HG02678 (cell line): ENCODE results near the gene TMEM208.

ENCODE experiments used
- ATAC-seq: cut with Tn5 transposase; IDR thresholded peaks from one replicate; pipeline ENCODE4 v1.9.1; 2021; ENCODE audit warnings: mild to moderate bottlenecking, moderate library complexity; ENCODE audit not compliant: unreplicated experiment

The TMEM208 gene

DNA sequence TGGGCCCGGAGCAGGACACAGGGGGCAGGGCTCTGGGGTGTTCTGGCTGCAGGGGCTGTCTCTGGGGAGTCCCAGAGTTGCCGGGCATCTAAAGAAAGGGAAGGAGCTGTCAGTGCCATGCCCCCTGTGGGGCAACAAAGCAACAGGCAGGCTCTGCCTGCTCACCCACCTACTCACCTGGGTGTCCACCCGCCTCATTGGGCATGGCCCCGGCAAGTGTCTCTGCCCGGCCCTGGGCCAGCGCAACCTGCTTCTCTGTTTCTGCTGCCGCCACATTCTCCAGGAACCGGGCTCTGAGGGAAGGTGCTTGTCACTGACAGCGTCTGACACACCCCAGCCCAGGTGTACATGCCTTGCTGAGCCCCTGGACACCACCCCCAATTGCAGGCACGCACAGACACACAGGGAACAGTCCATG is 7.3 kb downstream of the TMEM208 start:
- ATAC-seq = no peak

DNA sequence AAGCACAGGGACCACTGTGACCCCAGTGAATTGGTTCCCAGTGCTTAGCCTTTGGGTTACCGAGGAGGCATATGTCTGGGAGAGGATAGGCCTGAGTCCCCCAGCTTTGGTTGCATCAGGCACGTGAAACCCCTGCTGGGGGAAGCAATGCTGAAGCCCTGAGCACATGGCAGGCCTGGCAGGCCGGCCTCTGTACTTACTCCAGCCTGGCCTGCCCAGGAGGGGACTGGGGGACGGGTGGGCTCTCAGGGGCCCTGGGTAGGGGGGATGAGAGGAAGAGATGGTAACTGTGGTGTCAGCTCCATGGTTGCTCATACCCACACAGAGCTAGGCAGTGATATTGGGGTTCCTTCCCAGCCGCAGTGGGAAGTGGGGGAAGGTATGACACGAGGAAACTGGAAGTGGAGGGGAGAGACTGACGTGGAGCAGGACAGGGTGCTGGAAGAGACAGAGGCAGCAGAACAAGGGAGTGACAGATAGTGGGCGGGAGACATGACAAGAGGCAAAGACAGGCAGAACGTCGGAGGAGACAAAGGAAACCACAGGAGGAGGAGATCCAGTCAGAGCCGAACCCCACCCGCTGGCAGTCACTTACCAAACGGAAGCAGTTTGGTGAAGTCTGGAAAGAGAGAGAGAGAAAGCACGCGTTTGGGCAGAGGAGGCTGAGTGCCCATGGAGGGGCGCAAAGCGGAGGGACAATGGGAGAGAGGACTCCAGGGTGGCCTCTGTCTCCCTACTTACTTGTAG is 9.1 kb downstream of the TMEM208 start:
- ATAC-seq = no peak

GRCh38 chr16:67236563-67237395 is 9.8 kb downstream of the TMEM208 start:
- no peak for ATAC-seq

GRCh38 chr16:67237396-67238277 is 10.7 kb downstream of the TMEM208 start:
- ATAC-seq = no peak

DNA sequence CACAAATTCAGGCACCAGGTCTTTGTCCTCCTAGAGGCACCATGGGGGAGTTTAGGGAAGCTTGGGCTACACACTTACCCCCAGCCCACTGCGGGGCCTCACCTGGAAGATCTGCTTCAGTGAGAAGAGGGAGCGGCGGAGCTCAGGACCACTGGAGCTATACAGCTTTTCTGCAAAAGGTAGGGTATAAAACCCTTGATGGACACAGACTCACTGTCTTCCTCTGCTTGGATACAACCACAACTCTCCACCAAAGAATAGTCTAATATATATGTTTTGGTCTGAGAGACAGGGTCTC is 11.3 kb downstream of the TMEM208 start:
- ATAC-seq = no peak

- ATAC-seq = no peak
Measured at GRCh38 chr16:67238806-67239470, 12.0 kb downstream of the TMEM208 start.

GRCh38 chr16:67240506-67240905 is 13.6 kb downstream of the TMEM208 start:
- ATAC-seq = no peak

DNA sequence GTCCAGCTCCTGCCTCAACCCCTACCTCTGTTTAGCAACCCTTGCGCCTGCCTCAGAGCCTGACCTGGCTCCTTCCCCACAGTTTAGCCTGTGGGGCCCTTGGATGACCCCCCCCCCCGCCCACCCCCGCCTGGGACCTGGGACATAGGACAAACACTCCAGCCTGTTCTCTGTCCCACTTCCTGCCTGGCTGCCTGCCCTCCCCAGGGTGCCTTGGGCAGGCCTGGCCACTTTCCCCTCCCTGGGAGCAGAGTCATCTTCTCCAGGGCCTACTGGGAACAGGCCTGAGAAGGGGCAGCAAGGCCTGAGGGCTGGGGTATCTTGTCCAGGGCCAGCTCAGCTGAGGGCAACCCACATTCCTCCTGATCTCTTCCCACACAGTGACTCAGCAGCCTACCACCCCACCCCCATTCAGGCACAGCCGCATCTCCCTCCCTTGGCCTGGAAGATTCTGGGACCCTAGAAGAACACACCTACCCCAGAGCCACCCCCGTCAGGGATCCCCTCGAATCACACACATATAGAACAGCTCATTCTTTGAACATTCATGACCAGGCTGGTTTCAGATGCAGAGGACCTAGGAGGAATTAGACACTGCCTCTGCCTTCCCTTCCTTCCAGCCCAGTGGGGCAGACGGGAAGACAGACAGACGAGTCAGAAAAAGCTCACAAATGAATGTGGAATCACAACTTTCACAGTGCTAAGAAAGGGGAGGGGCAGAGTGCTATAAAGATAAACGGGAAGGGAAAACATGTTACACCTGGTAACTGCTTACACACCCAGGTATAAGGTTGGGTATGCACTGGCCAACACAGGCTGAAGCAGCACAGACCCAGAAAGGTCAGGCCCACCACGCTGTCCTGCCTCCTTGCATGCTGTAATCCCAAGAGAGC is 14.3 kb downstream of the TMEM208 start:
- ATAC-seq = no peak

GRCh38 chr16:67242138-67242730 is 15.3 kb downstream of the TMEM208 start:
- ATAC-seq = no peak

DNA sequence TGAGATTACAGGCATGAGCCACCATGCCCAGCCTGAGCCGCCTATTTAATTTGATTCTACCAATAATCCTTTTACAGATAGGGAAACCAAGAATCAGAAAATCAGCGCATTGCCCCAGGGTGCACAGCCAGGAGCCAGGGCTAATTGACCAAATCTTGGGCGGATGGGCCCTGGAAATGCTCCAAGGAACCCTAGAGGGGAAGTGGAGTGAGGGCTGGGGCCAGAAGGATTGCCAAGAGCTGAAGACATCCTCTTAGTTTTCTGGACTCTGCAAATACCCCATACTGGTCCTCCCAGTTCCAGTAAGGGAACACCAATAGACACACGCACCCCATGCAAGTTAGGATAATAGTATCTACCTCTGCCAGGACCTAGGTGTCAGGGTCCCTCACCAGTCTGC is 16.6 kb downstream of the TMEM208 start:
- ATAC-seq = no peak

- ATAC-seq = peak; percentile 55
Measured at GRCh38 chr16:67244387-67245185, 17.7 kb downstream of the TMEM208 start.

DNA sequence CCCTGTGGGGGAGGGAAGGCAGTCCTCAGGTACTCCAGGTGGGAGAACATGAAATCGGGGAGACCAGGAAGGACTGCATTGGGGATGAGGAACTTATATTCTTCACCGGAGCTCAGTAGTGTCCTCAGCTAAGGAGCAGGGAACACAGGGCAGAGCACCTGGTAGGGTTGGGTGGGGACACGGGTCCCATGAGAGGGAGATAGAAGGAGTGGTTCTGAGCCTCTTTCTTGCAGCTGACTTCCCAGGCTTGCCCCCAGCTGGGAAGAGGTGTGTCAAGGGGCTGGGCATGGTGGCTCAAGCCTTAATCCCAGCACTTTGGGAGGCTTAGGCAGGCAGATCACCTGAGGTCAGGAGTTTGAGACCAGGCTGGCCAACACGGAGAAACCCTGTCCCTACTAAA is 18.3 kb downstream of the TMEM208 start:
- ATAC-seq = no peak

DNA sequence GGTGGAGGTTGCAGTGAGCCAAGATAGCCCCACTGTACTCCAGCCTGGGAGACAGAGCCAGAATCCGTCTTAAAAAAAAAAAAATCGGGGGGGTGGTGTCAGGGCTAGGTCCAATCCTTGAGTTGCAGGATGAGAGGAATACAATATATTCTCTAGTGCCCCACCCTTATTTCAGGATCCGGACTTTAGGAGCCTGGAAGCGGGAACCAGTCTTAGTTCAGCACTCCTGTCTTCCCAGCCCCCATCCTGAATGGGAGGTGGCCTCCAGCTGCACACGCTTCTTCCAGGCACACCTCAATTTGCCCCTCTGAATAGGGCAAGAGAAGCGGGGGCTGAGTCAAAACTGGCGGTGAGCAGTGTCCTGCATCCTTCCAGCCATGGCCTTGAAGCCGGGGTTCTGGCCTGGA is 18.7 kb downstream of the TMEM208 start:
- ATAC-seq = no peak

- ATAC-seq = peak; percentile 23
Measured at GRCh38 chr16:67246081-67246755, 19.3 kb downstream of the TMEM208 start.

DNA sequence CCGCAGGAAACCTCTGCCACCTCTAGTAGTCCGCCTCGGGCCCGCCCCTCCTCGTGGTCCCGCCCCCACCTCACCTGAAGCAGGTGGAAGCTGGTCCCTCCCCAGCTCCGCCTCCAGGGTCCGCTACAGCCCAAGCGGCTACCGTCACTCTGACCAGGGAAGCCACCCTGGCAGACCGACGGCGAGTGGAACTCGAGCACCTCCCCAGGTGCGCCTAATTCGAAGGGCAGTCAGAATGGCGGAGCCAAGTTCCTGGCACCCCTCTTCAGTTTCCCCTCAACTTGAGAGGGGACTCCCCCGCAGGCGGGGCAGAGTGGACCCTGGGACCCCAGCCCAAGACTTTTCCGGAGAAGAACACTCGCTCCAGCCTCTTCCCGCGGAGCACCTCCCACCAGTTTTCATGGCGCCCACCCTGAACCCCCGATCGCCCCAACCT is 19.8 kb downstream of the TMEM208 start:
- peak; percentile 19 for ATAC-seq

GRCh38 chr16:67247192-67248072 is 20.5 kb downstream of the TMEM208 start, which contains the start of gene FHOD1:
Gene FHOD1, minus strand, starts transcription at chr16:67247481. Its CDS starts 71 bp downstream, at chr16:67247410.
- ATAC-seq = peak; percentile 52

DNA sequence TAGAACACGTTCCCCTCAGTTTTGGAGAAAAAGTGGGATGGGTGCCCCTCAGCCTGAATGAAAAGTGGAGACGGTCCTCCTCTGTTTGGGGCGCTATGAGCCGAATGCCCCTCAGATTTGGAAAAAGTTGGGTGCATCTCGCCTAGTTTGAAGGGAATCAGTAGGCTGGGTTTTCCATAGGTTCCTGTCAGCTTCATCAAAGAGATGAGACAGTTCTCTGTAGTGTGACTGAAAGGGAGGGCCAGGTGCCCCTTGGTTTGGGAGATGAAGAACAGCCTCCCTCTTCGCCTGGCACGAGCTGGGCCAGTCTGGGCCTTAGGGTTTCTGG is 21.1 kb downstream of the TMEM208 start:
- ATAC-seq = no peak
